DND-41 (cell line): ENCODE measurements around the gene TRAPPC2.

ENCODE experiments used
- CTCF ChIP-seq: IDR thresholded peaks from 2 replicates; pipeline ENCODE4 v1.5.1; 2012; ENCODE audit warnings: borderline replicate concordance, low read length, moderate library complexity, mild to moderate bottlenecking; ENCODE audit not compliant: poor library complexity, severe bottlenecking; ENCODE audit errors: extremely low read depth
- EZH2 ChIP-seq: IDR thresholded peaks from 3 replicates; pipeline ENCODE4 v1.6.1; 2012; ENCODE audit warnings: borderline replicate concordance, low read depth, mild to moderate bottlenecking, moderate library complexity, low read length, inconsistent platforms; ENCODE audit not compliant: severe bottlenecking

GRCh38 chrX:13764281-13764680 lies 29.9 kb upstream of the TRAPPC2 start:
- TF ChIP-seq CTCF: no peak
- no peak for TF ChIP-seq EZH2
